HG03432 (cell line): ENCODE data around the gene BOD1L1.
"Not testable (repeated sequence)": the region's sequence is repeated elsewhere in the genome, so short reads cannot be mapped to it uniquely, and the experiment has no call there.

Experiments used
- ATAC-seq: cut with Tn5 transposase; IDR thresholded peaks from one replicate; pipeline ENCODE4 v1.9.1; 2021; ENCODE audit warnings: mild to moderate bottlenecking, moderate library complexity; ENCODE audit not compliant: unreplicated experiment

BOD1L1 gene

GRCh38 chr4:13561673-13562072 is 65.9 kb downstream of the BOD1L1 start:
- ATAC-seq = no peak

GRCh38 chr4:13560111-13560510 is 67.4 kb downstream of the BOD1L1 start:
- ATAC-seq = not testable (repeated sequence)

- ATAC-seq = no peak
These were observed 68.1 kb downstream of the BOD1L1 start for GRCh38 chr4:13559413-13559812.

DNA sequence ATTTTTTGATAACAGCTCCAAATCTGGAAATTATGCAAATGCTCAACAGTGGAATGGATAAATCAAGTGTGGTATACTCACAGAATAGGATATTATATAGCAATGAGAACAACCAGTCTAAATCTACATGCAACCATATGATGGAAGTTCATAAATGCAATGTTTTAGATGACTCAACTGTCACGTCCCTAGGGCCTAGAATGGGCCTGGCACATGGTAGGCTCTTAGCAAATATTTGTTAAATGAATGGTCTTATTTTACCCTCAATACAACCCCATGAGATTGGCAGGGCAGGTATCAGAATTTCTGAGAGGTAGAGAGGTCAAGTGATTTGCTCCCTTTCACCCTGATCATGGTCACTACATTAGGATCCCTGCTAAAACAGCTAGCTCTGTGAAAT is 68.6 kb downstream of the BOD1L1 start:
- ATAC-seq = no peak

DNA sequence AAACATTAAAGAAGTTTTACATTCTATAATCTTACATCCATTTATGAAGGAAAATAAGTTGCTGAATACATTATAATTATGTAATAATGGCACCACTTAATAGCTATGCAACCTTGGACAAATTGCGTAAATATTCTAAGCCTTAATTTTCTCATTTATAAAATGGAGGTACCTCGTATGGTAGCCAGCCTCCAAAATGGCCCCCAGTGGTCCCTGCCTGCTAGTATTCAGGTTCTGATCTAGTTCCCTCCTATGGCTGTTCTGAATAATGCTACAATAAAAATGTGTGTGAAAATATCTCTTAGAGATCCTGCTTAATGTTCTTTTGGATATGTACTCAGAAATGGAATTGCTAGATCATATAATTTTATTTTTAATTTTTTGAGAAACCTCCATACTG is 72.2 kb downstream of the BOD1L1 start:
- no peak for ATAC-seq

DNA sequence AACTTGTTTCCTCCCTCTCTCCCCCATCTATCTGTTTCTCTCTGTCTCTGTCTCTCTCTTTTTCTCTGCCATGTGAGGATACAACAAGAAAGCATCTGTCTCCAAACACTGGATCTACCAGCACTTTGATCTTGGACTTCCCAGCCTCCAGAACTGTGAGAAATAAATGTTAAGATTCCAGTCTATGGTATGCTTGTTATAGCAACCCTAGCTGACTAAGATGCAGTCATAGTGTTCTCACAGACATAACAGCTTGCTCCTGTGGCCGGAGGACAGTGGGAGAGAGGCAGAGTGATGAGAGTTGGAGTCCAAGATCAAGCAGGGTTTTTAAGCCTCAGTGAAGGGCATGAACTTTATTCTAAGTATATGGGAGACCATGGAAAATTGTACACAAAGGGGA is 74.4 kb downstream of the BOD1L1 start:
- no peak for ATAC-seq

DNA sequence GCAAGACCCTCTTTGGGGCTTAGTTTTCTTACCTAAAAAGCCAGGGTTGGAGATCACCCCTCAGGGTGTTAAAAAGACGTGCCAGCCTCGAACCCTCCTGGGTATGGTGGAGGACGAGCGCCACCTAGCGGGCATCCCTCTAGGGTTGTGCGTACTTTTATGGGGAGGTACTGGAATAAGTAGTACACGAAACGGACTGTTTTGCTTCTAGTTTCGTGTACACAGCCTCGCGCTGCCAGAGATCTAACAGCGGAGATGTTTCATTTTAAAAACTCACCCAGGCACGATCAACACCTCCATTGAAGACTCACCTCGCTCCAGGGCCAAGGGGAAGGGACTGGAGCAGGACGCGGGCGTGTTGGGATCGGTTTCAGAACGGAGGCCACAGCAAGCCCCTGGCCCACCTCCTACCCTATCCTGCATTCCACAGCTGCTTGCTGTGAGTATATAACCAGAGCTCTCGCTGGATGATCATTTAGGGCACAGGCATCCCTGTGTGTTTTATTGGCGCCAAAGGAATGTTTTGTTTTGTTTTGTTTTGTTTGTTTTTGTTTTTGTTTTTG is 78.5 kb downstream of the BOD1L1 start:
- peak; percentile 70 for ATAC-seq

GRCh38 chr4:13548059-13548983 is 79.2 kb downstream of the BOD1L1 start:
- ATAC-seq = peak; percentile 2

DNA sequence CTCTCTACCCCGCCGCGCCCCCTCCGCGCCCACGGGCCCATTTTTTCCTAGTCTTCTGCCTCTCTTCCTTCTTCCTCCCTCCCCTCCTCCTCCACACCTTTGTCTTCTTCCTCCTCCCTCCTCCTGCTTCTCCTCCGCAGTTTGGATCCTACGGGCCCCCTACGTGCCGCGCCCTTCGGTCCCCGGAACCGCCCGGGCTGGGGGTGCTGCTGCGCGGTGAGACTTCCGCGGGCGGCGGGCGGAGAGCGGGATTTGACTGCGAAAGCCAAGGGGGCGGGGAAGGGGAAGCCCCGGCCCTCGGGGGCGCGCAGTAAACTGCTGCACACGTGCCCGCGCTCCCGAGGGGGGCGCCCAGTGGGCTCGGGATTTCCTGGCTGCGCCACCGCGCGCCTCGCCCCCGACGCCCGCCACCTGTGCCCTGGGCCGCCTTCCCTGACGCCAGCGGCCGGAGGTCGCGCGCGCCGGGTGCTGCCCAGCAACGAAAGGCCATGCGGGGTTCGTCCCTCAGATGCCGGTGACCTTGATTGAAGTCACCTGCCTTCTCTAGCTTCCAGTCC is 80.0 kb downstream of the BOD1L1 start:
- ATAC-seq = peak; percentile 18

- peak; percentile 18 for ATAC-seq
These were observed 80.5 kb downstream of the BOD1L1 start for GRCh38 chr4:13546941-13547484.

- no peak for ATAC-seq
These were observed 81.2 kb downstream of the BOD1L1 start for GRCh38 chr4:13546142-13546940.

GRCh38 chr4:13545394-13545808 is 82.1 kb downstream of the BOD1L1 start:
- no peak for ATAC-seq

- peak; percentile 63 for ATAC-seq
These were observed 82.7 kb downstream of the BOD1L1 start for GRCh38 chr4:13544606-13545393.

- ATAC-seq = no peak
These were observed 83.5 kb downstream of the BOD1L1 start, which contains the start of gene NKX3-2 for GRCh38 chr4:13543839-13544605. Gene NKX3-2 (minus strand): TSS chr4:13544508. CDS start chr4:13544414, 94 bp downstream.

GRCh38 chr4:13543032-13543838 is 84.3 kb downstream of the BOD1L1 start:
- ATAC-seq = no peak

GRCh38 chr4:13542577-13543031 is 84.9 kb downstream of the BOD1L1 start:
- ATAC-seq = no peak

DNA sequence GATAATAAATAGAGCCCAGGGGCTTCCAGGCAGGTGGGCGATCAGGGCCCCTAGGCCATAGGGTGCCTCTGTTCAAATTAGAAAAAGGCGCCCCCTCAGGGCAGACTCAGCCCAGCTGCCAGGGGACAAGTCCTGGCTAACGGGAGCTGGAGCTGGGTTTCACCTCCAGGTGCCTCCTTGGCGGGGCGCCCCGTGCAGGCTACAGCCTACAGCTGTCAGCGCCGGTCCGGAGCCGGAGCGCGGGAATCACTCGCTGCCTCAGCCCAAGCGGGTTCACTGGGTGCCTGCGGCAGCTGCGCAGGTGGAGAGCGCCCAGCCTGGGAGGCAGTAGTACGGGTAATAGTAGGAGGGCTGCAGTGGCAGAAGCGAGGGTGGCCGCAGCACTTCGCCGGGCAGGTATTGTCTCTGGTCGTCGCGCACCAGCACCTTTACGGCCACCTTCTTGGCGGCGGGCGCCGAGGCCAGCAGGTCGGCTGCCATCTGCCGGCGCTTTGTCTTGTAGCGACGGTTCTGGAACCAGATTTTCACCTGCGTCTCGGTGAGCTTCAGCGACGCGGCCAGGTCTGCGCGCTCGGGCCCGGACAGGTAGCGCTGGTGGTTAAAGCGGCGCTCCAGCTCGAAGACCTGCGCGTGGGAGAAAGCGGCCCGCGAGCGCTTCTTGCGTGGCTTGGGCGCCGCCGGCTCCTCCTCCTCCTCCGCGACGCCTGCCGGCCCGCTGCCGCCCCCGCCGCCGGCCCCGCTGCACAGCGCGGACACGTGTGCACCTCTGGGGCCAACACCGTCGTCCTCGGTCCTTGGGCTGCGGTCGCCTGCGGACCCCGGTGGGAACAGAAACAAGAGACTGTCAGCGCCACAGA is 85.6 kb downstream of the BOD1L1 start:
- ATAC-seq = peak; percentile 25
